WTC11 (cell line): ENCODE data around the gene MANBA. TPM values are rescaled to one million over a fixed set of nuclear protein-coding genes. Genes with fewer than 3 reads are reported as not detected.
A peak's percentile ranks its signal among the peaks of the same experiment; 100 is the strongest.

Experiments used
- ATF2 ChIP-seq: sonication (generic); formaldehyde crosslinking; IDR thresholded peaks from 2 replicates; pipeline ENCODE4 v1.8.1; 2022; ENCODE audit warnings: low read depth, missing genetic modification reagents, borderline replicate concordance
- ATF6 ChIP-seq: sonication (generic); formaldehyde crosslinking; IDR thresholded peaks from 2 replicates; pipeline ENCODE4 v1.8.1; 2023; ENCODE audit warnings: mild to moderate bottlenecking, missing genetic modification reagents
- CBFB ChIP-seq: sonication (generic); formaldehyde crosslinking; IDR thresholded peaks from 2 replicates; pipeline ENCODE4 v1.8.1; 2022; ENCODE audit warnings: mild to moderate bottlenecking, low read depth, missing genetic modification reagents
- CREM ChIP-seq: sonication (generic); formaldehyde crosslinking; IDR thresholded peaks from 2 replicates; pipeline ENCODE4 v1.8.1; 2022; ENCODE audit warnings: mild to moderate bottlenecking, missing genetic modification reagents, moderate library complexity
- MXD4 ChIP-seq: fragments of 250-450 bp; sonication (Bioruptor Pico); IDR thresholded peaks from 2 replicates; pipeline ENCODE4 v1.8.0; 2021; ENCODE audit warnings: mild to moderate bottlenecking, moderate library complexity, borderline replicate concordance
- NFE2L1 ChIP-seq: sonication (generic); formaldehyde crosslinking; IDR thresholded peaks from 2 replicates; pipeline ENCODE4 v1.8.1; 2023; ENCODE audit warnings: missing genetic modification reagents
- NFYB ChIP-seq: sonication (generic); formaldehyde crosslinking; conservative IDR thresholded peaks from 2 replicates; pipeline ENCODE4 v1.8.0; 2022; ENCODE audit warnings: low read depth, missing genetic modification reagents
- NR3C1 ChIP-seq: sonication (generic); formaldehyde crosslinking; conservative IDR thresholded peaks from 2 replicates; pipeline ENCODE4 v1.8.1; 2023; ENCODE audit warnings: low read depth, mild to moderate bottlenecking, missing genetic modification reagents
- OVOL2 ChIP-seq: fragments of 250-450 bp; sonication (Bioruptor Pico); IDR thresholded peaks from 2 replicates; pipeline ENCODE4 v1.9.0; 2021; ENCODE audit warnings: mild to moderate bottlenecking, borderline replicate concordance
- SMAD4 ChIP-seq: sonication (generic); formaldehyde crosslinking; IDR thresholded peaks from 2 replicates; pipeline ENCODE4 v1.8.0; 2022; ENCODE audit warnings: mild to moderate bottlenecking, missing genetic modification reagents
- ZNF219 ChIP-seq: sonication (generic); formaldehyde crosslinking; IDR thresholded peaks from 2 replicates; pipeline ENCODE4 v1.8.0; 2023; ENCODE audit warnings: missing genetic modification reagents, mild to moderate bottlenecking, borderline replicate concordance
- ZNF423 ChIP-seq: fragments of 250-450 bp; sonication (Bioruptor Pico); IDR thresholded peaks from 2 replicates; pipeline ENCODE4 v2.1.2; 2022; ENCODE audit warnings: mild to moderate bottlenecking, moderate library complexity
- ZNF532 ChIP-seq: fragments of 250-450 bp; sonication (Bioruptor Pico); IDR thresholded peaks from 2 replicates; pipeline ENCODE4 v1.9.0; 2021; ENCODE audit warnings: mild to moderate bottlenecking, borderline replicate concordance
- total RNA-seq: library from RNA; stranded (reverse); gene quantifications from 3 replicates; pipeline ENCODE4 v1.2.3, GENCODE V29; 2021
- TF ChIP-seq, protein P1 (sequence below): sonication (generic); formaldehyde crosslinking; IDR thresholded peaks from 2 replicates; pipeline ENCODE4 v1.8.0; 2022; ENCODE audit warnings: mild to moderate bottlenecking, missing genetic modification reagents
- TF ChIP-seq, protein P2 (sequence below): sonication (generic); formaldehyde crosslinking; IDR thresholded peaks from 2 replicates; pipeline ENCODE4 v1.8.1; 2022; ENCODE audit warnings: missing genetic modification reagents, borderline replicate concordance
- TF ChIP-seq, protein P3 (sequence below): sonication (generic); formaldehyde crosslinking; IDR thresholded peaks from 2 replicates; pipeline ENCODE4 v1.8.0; 2022; ENCODE audit warnings: missing genetic modification reagents
- TF ChIP-seq, protein P4 (sequence below): sonication (generic); formaldehyde crosslinking; IDR thresholded peaks from 2 replicates; pipeline ENCODE4 v1.8.0; 2023; ENCODE audit warnings: missing genetic modification reagents, mild to moderate bottlenecking, borderline replicate concordance

Gene MANBA
- total RNA-seq, 1 experiment from 2014 or later: 35.1 TPM

- TF ChIP-seq MXD4 (CRISPR knock-in tag) (no peak), CBFB (CRISPR knock-in tag) (peak; percentile 96; the same call in 1 of the 2 replicates), SMAD4 (no peak), ZNF532 (no peak), NFE2L1 (CRISPR knock-in tag) (no peak; the same call in none of the 2 replicates), NR3C1 (CRISPR knock-in tag) (0 out of 2 replicates have a peak, but pooled peaks have one; percentile 65), ZNF219 (CRISPR knock-in tag) (no peak), ZNF423 (no peak), ATF2 (no peak), ATF6 (no peak), OVOL2 (no peak), CREM (CRISPR knock-in tag) (peak; percentile 83), NFYB (CRISPR knock-in tag) (no peak)
- TF ChIP-seq, protein P1, sequence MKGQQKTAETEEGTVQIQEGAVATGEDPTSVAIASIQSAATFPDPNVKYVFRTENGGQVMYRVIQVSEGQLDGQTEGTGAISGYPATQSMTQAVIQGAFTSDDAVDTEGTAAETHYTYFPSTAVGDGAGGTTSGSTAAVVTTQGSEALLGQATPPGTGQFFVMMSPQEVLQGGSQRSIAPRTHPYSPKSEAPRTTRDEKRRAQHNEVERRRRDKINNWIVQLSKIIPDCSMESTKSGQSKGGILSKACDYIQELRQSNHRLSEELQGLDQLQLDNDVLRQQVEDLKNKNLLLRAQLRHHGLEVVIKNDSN (CRISPR knock-in tag): peak; percentile 87
- TF ChIP-seq, protein P2, sequence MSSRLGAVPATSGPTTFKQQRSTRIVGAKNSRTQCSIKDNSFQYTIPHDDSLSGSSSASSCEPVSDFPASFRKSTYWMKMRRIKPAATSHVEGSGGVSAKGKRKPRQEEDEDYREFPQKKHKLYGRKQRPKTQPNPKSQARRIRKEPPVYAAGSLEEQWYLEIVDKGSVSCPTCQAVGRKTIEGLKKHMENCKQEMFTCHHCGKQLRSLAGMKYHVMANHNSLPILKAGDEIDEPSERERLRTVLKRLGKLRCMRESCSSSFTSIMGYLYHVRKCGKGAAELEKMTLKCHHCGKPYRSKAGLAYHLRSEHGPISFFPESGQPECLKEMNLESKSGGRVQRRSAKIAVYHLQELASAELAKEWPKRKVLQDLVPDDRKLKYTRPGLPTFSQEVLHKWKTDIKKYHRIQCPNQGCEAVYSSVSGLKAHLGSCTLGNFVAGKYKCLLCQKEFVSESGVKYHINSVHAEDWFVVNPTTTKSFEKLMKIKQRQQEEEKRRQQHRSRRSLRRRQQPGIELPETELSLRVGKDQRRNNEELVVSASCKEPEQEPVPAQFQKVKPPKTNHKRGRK (CRISPR knock-in tag): no peak
- TF ChIP-seq, protein P3, sequence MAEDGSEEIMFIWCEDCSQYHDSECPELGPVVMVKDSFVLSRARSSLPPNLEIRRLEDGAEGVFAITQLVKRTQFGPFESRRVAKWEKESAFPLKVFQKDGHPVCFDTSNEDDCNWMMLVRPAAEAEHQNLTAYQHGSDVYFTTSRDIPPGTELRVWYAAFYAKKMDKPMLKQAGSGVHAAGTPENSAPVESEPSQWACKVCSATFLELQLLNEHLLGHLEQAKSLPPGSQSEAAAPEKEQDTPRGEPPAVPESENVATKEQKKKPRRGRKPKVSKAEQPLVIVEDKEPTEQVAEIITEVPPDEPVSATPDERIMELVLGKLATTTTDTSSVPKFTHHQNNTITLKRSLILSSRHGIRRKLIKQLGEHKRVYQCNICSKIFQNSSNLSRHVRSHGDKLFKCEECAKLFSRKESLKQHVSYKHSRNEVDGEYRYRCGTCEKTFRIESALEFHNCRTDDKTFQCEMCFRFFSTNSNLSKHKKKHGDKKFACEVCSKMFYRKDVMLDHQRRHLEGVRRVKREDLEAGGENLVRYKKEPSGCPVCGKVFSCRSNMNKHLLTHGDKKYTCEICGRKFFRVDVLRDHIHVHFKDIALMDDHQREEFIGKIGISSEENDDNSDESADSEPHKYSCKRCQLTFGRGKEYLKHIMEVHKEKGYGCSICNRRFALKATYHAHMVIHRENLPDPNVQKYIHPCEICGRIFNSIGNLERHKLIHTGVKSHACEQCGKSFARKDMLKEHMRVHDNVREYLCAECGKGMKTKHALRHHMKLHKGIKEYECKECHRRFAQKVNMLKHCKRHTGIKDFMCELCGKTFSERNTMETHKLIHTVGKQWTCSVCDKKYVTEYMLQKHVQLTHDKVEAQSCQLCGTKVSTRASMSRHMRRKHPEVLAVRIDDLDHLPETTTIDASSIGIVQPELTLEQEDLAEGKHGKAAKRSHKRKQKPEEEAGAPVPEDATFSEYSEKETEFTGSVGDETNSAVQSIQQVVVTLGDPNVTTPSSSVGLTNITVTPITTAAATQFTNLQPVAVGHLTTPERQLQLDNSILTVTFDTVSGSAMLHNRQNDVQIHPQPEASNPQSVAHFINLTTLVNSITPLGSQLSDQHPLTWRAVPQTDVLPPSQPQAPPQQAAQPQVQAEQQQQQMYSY: no peak
- TF ChIP-seq, protein P4, sequence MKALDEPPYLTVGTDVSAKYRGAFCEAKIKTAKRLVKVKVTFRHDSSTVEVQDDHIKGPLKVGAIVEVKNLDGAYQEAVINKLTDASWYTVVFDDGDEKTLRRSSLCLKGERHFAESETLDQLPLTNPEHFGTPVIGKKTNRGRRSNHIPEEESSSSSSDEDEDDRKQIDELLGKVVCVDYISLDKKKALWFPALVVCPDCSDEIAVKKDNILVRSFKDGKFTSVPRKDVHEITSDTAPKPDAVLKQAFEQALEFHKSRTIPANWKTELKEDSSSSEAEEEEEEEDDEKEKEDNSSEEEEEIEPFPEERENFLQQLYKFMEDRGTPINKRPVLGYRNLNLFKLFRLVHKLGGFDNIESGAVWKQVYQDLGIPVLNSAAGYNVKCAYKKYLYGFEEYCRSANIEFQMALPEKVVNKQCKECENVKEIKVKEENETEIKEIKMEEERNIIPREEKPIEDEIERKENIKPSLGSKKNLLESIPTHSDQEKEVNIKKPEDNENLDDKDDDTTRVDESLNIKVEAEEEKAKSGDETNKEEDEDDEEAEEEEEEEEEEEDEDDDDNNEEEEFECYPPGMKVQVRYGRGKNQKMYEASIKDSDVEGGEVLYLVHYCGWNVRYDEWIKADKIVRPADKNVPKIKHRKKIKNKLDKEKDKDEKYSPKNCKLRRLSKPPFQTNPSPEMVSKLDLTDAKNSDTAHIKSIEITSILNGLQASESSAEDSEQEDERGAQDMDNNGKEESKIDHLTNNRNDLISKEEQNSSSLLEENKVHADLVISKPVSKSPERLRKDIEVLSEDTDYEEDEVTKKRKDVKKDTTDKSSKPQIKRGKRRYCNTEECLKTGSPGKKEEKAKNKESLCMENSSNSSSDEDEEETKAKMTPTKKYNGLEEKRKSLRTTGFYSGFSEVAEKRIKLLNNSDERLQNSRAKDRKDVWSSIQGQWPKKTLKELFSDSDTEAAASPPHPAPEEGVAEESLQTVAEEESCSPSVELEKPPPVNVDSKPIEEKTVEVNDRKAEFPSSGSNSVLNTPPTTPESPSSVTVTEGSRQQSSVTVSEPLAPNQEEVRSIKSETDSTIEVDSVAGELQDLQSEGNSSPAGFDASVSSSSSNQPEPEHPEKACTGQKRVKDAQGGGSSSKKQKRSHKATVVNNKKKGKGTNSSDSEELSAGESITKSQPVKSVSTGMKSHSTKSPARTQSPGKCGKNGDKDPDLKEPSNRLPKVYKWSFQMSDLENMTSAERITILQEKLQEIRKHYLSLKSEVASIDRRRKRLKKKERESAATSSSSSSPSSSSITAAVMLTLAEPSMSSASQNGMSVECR: 0 out of 2 replicates have a peak, but pooled peaks have one; percentile 63
Observed at GRCh38 chr4:102760645-102761295, at the start of gene MANBA (continued).
